SK-N-SH treated with all-trans-retinoic acid at 6 μM for 48 hours (cell line): ENCODE measurements around the gene THRB.

Source experiments
- ATAC-seq: fragments of 200-7000 bp; cut with Tn5 transposase; 3 replicates; pipeline ENCODE4 v1.9.1; 2020; ENCODE audit warnings: mild to moderate bottlenecking, moderate library complexity
- ARNTL ChIP-seq: fragments of 450-650 bp; formaldehyde crosslinking; IDR thresholded peaks from 2 replicates; pipeline ENCODE4 v1.5.0; 2020; ENCODE audit warnings: low read depth, mild to moderate bottlenecking, moderate library complexity, borderline replicate concordance
- BACH2 ChIP-seq: fragments of 250-450 bp; sonication (Bioruptor Pico); IDR thresholded peaks from 2 replicates; pipeline ENCODE4 v1.9.0; 2021; ENCODE audit warnings: mild to moderate bottlenecking, borderline replicate concordance
- CSDC2 ChIP-seq: fragments of 250-450 bp; sonication (Bioruptor Pico); IDR thresholded peaks from 2 replicates; pipeline ENCODE4 v1.5.0; 2020; ENCODE audit warnings: mild to moderate bottlenecking, moderate library complexity
- CSRNP3 ChIP-seq: fragments of 250-450 bp; sonication (Bioruptor Pico); IDR thresholded peaks from 2 replicates; pipeline ENCODE4 v1.5.1; 2021; ENCODE audit warnings: mild to moderate bottlenecking, moderate library complexity
- ESRRG ChIP-seq: fragments of 250-450 bp; sonication (Bioruptor Pico); IDR thresholded peaks from 2 replicates; pipeline ENCODE4 v1.6.1; 2021; ENCODE audit warnings: mild to moderate bottlenecking
- GLIS3 ChIP-seq: fragments of 250-450 bp; sonication (Bioruptor Pico); IDR thresholded peaks from 2 replicates; pipeline ENCODE4 v1.5.0; 2020; ENCODE audit warnings: mild to moderate bottlenecking, moderate library complexity
- ISL1 ChIP-seq: fragments of 250-450 bp; sonication (Bioruptor Pico); IDR thresholded peaks from 2 replicates; pipeline ENCODE4 v2.1.2; 2022; ENCODE audit warnings: mild to moderate bottlenecking, moderate library complexity
- OSR1 ChIP-seq: fragments of 250-450 bp; sonication (Bioruptor Pico); IDR thresholded peaks from 2 replicates; pipeline ENCODE4 v1.8.0; 2022; ENCODE audit warnings: moderate library complexity, mild to moderate bottlenecking, inconsistent platforms
- POU6F1 ChIP-seq: fragments of 250-450 bp; sonication (Bioruptor Pico); IDR thresholded peaks from 2 replicates; pipeline ENCODE4 v1.8.0; 2021; ENCODE audit warnings: low read depth, mild to moderate bottlenecking, moderate library complexity, borderline replicate concordance
- PPARA ChIP-seq: fragments of 250-450 bp; sonication (Bioruptor Pico); IDR thresholded peaks from 2 replicates; pipeline ENCODE4 v1.5.0; 2020; ENCODE audit warnings: mild to moderate bottlenecking, borderline replicate concordance
- RARB ChIP-seq: fragments of 250-450 bp; sonication (Bioruptor Pico); IDR thresholded peaks from 2 replicates; pipeline ENCODE4 v1.8.0; 2021; ENCODE audit warnings: mild to moderate bottlenecking, moderate library complexity
- SNAI2 ChIP-seq: fragments of 250-450 bp; sonication (Bioruptor Pico); IDR thresholded peaks from 2 replicates; pipeline ENCODE4 v1.5.0; 2020; ENCODE audit warnings: mild to moderate bottlenecking, moderate library complexity
- TCF4 ChIP-seq: fragments of 250-450 bp; sonication (Bioruptor Pico); IDR thresholded peaks from 2 replicates; pipeline ENCODE4 v1.8.0; 2021; ENCODE audit warnings: mild to moderate bottlenecking, moderate library complexity, borderline replicate concordance
- TOX ChIP-seq: fragments of 250-450 bp; sonication (Bioruptor Pico); IDR thresholded peaks from 2 replicates; pipeline ENCODE4 v1.8.0; 2021; ENCODE audit warnings: mild to moderate bottlenecking, moderate library complexity, borderline replicate concordance
- TSHZ2 ChIP-seq: fragments of 250-450 bp; sonication (Bioruptor Pico); IDR thresholded peaks from 2 replicates; pipeline ENCODE4 v1.5.0; 2020; ENCODE audit warnings: mild to moderate bottlenecking, moderate library complexity
- ZC3H10 ChIP-seq: fragments of 250-450 bp; sonication (Bioruptor Pico); IDR thresholded peaks from 2 replicates; pipeline ENCODE4 v1.5.1; 2021; ENCODE audit warnings: mild to moderate bottlenecking, moderate library complexity
- ZFP3 ChIP-seq: fragments of 250-450 bp; sonication (Bioruptor Pico); IDR thresholded peaks from 2 replicates; pipeline ENCODE4 v1.5.0; 2020; ENCODE audit warnings: mild to moderate bottlenecking, moderate library complexity
- ZFP30 ChIP-seq: fragments of 450-650 bp; formaldehyde crosslinking; IDR thresholded peaks from 2 replicates; pipeline ENCODE4 v1.5.0; 2022; ENCODE audit warnings: mild to moderate bottlenecking, moderate library complexity
- ZNF565 ChIP-seq: fragments of 450-650 bp; formaldehyde crosslinking; conservative IDR thresholded peaks from 2 replicates; pipeline ENCODE4 v1.5.0; 2020; ENCODE audit warnings: low read depth, mild to moderate bottlenecking, moderate library complexity
- ZNF70 ChIP-seq: fragments of 450-650 bp; formaldehyde crosslinking; IDR thresholded peaks from 2 replicates; pipeline ENCODE4 v1.5.0; 2020; ENCODE audit warnings: mild to moderate bottlenecking, moderate library complexity
- ZNF8 ChIP-seq: fragments of 450-650 bp; formaldehyde crosslinking; IDR thresholded peaks from 2 replicates; pipeline ENCODE4 v1.5.0; 2020; ENCODE audit warnings: mild to moderate bottlenecking, moderate library complexity
- TF ChIP-seq, protein P1 (sequence below): fragments of 250-450 bp; sonication (Bioruptor Pico); IDR thresholded peaks from 2 replicates; pipeline ENCODE4 v1.8.0; 2020; ENCODE audit warnings: mild to moderate bottlenecking, moderate library complexity, borderline replicate concordance

THRB gene

DNA sequence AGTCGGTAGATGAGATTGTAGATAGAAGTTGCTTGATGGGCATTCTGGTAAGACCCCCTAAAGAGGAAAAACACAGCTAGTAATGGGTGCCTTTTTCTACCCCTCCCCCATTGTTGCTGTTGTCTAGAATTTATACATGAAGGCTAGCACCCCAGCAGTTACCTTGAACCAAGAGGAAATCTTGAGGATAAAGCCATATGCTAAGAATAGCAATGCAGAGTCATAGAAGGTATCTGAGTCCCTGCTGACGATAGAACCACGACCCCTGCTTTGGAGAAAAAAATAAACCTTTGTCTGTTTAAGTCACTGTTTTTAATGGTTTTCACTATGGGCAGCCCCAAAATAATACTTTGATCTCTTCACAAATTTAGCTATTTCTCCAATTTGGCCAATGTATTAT is 162.6 kb downstream of the THRB start (continued):
- TF ChIP-seq POU6F1 (CRISPR knock-in tag) (no peak), ZNF565 (no peak), ESRRG (no peak), BACH2 (CRISPR knock-in tag) (no peak)

- no peak for ATAC-seq
- no peak for TF ChIP-seq CSDC2
- TF ChIP-seq ZNF8 = no peak
- no peak for TF ChIP-seq TCF4 (CRISPR knock-in tag)
These were observed 171.4 kb downstream of the THRB start for GRCh38 chr3:24323272-24323671.

DNA sequence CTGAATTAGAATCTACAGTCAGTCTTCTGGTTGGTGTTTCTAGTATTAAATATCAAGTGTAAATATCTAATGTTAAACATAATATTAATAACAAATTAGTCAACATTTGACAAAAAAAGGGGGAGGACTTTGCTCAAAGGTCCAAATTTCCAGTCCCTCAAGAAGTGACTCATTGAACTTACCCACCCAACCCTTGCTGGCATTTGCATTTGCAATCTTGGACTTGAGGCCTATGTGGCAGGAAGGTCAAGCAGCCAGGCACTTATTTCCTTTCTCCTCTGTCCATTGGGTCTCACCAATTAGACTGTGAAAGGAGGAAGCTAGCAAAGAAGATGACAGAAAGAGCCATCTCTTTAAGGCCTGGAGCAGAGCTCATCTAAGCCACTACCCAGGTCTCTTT is 174.0 kb downstream of the THRB start:
- no peak for TF ChIP-seq ZC3H10
- TF ChIP-seq ARNTL (CRISPR knock-in tag) = no peak
- TF ChIP-seq TOX (CRISPR knock-in tag) = no peak
- no peak for TF ChIP-seq RARB (CRISPR knock-in tag)
- no peak for TF ChIP-seq ISL1 (CRISPR knock-in tag)
- no peak for ATAC-seq

GRCh38 chr3:24318677-24319287 is 175.9 kb downstream of the THRB start:
- peak; percentile 19; the same call in 1 of the 3 replicates for ATAC-seq
- TF ChIP-seq ZNF8 (no peak), ZC3H10 (no peak), ESRRG (no peak), TSHZ2 (CRISPR knock-in tag) (no peak)

- ATAC-seq = no peak
- TF ChIP-seq CSRNP3 (CRISPR knock-in tag) (no peak), TSHZ2 (CRISPR knock-in tag) (no peak), ISL1 (CRISPR knock-in tag) (no peak), ZFP3 (no peak), POU6F1 (CRISPR knock-in tag) (no peak), OSR1 (CRISPR knock-in tag) (no peak), ZNF8 (no peak), GLIS3 (CRISPR knock-in tag) (no peak), PPARA (CRISPR knock-in tag) (no peak), ZNF70 (CRISPR knock-in tag) (no peak), SNAI2 (CRISPR knock-in tag) (no peak), RARB (CRISPR knock-in tag) (no peak), ZFP30 (CRISPR knock-in tag) (no peak), CSDC2 (no peak), TOX (CRISPR knock-in tag) (no peak), ESRRG (no peak), ARNTL (CRISPR knock-in tag) (no peak), ZNF565 (no peak)
- TF ChIP-seq, protein P1, sequence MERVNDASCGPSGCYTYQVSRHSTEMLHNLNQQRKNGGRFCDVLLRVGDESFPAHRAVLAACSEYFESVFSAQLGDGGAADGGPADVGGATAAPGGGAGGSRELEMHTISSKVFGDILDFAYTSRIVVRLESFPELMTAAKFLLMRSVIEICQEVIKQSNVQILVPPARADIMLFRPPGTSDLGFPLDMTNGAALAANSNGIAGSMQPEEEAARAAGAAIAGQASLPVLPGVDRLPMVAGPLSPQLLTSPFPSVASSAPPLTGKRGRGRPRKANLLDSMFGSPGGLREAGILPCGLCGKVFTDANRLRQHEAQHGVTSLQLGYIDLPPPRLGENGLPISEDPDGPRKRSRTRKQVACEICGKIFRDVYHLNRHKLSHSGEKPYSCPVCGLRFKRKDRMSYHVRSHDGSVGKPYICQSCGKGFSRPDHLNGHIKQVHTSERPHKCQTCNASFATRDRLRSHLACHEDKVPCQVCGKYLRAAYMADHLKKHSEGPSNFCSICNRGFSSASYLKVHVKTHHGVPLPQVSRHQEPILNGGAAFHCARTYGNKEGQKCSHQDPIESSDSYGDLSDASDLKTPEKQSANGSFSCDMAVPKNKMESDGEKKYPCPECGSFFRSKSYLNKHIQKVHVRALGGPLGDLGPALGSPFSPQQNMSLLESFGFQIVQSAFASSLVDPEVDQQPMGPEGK (CRISPR knock-in tag) = no peak
These were observed 177.7 kb downstream of the THRB start for GRCh38 chr3:24316887-24317383.
